Effector memory CD4-positive, alpha-beta T cell (primary cell): Measurements from ENCODE around the gene EYS.

Experiments used
- DNase-seq, 3 donors: peaks; one replicate each; pipeline ENCODE4 v3.0.0-alpha.2; 2020
- H3K27ac ChIP-seq: 2 replicates; pipeline ENCODE4 v1.7.0; 2013; ENCODE audit warnings: mild to moderate bottlenecking, low read length, moderate library complexity; ENCODE audit not compliant: insufficient read depth, poor library complexity, severe bottlenecking
- H3K27me3 ChIP-seq: replicated peaks from 2 replicates; pipeline ENCODE4 v1.7.0; 2013; ENCODE audit warnings: mild to moderate bottlenecking, low read length; ENCODE audit not compliant: insufficient read depth, control insufficient read depth, poor library complexity, severe bottlenecking
- H3K36me3 ChIP-seq: 2 replicates; pipeline ENCODE4 v1.7.0; 2013; ENCODE audit warnings: mild to moderate bottlenecking, low read length, moderate library complexity; ENCODE audit not compliant: control insufficient read depth, insufficient read depth
- H3K4me1 ChIP-seq: 2 replicates; pipeline ENCODE4 v1.7.0; 2013; ENCODE audit warnings: low read length, mild to moderate bottlenecking; ENCODE audit not compliant: control insufficient read depth, insufficient read depth, poor library complexity, severe bottlenecking
- H3K4me3 ChIP-seq: 2 replicates; pipeline ENCODE4 v1.7.0; 2013; ENCODE audit warnings: low read length, low read depth, mild to moderate bottlenecking; ENCODE audit not compliant: insufficient read depth, poor library complexity, severe bottlenecking
- H3K9me3 ChIP-seq: 2 replicates; pipeline ENCODE4 v1.7.0; 2013; ENCODE audit warnings: mild to moderate bottlenecking, low read length, moderate library complexity; ENCODE audit not compliant: control insufficient read depth

Gene EYS

GRCh38 chr6:63671098-63671754, 2035.8 kb downstream of the EYS start:
- DNase-seq = no peak
- no peak overlapping the region for H3K4me3 ChIP-seq
- H3K27ac ChIP-seq = no peak overlapping the region
- no peaks in the 10 kb centered on the region for H3K27me3 ChIP-seq
- no peaks in the 10 kb centered on the region for H3K36me3 ChIP-seq
- H3K4me1 ChIP-seq = no peaks in the 10 kb centered on the region
- H3K9me3 ChIP-seq = no peaks in the 10 kb centered on the region
